ENCODE data around the gene RPL5.

DNA sequence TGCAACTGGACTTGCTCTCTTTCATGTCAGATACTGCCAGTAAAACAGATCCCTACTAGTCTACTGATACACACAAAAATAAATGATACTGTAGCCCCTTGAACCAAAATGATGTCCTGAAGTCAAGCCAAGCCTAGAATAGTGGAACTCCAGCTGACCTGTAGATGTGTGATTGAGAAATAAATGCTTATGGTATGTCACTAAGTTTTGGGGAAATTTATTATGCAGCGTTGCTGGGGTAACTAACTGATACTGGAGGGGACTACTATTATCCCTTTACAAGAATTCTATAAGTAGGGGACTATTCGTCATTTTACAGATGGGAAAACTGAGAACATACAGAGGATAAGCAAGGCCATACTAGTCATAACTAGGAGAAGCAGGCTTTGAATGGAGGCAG, 55.6 kb downstream of the RPL5 start:
- TF ChIP-seq, protein P1, sequence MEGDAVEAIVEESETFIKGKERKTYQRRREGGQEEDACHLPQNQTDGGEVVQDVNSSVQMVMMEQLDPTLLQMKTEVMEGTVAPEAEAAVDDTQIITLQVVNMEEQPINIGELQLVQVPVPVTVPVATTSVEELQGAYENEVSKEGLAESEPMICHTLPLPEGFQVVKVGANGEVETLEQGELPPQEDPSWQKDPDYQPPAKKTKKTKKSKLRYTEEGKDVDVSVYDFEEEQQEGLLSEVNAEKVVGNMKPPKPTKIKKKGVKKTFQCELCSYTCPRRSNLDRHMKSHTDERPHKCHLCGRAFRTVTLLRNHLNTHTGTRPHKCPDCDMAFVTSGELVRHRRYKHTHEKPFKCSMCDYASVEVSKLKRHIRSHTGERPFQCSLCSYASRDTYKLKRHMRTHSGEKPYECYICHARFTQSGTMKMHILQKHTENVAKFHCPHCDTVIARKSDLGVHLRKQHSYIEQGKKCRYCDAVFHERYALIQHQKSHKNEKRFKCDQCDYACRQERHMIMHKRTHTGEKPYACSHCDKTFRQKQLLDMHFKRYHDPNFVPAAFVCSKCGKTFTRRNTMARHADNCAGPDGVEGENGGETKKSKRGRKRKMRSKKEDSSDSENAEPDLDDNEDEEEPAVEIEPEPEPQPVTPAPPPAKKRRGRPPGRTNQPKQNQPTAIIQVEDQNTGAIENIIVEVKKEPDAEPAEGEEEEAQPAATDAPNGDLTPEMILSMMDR (conservative IDR thresholded peaks at IDR 0.05; ENCODE audit: low read depth, low read length) = no peak
- TF ChIP-seq RAD21 (IDR thresholded peaks at IDR 0.05; ENCODE audit: low read length) (no peak), CEBPB (IDR thresholded peaks at IDR 0.05; ENCODE audit: low read depth, low read length) (no peak), POLR2A (IDR thresholded peaks at IDR 0.05; ENCODE audit: low read depth, low read length) (no peak), MXI1 (IDR thresholded peaks at IDR 0.05; ENCODE audit: borderline replicate concordance, low read depth, low read length) (no peak), CHD1 (IDR thresholded peaks at IDR 0.05; ENCODE audit: low read depth, low read length) (no peak), FOS (IDR thresholded peaks at IDR 0.05; ENCODE audit: low read depth, low read length) (no peak), RFX5 (IDR thresholded peaks at IDR 0.05; ENCODE audit: low read depth, low read length) (no peak), NFE2L2 (IDR thresholded peaks at IDR 0.05; ENCODE audit: low read depth, low read length) (no peak), SMC3 (IDR thresholded peaks at IDR 0.05; ENCODE audit: low read depth, low read length) (no peak)
- TF ChIP-seq, protein P2, sequence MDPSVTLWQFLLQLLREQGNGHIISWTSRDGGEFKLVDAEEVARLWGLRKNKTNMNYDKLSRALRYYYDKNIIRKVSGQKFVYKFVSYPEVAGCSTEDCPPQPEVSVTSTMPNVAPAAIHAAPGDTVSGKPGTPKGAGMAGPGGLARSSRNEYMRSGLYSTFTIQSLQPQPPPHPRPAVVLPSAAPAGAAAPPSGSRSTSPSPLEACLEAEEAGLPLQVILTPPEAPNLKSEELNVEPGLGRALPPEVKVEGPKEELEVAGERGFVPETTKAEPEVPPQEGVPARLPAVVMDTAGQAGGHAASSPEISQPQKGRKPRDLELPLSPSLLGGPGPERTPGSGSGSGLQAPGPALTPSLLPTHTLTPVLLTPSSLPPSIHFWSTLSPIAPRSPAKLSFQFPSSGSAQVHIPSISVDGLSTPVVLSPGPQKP (IDR thresholded peaks at IDR 0.05; ENCODE audit: borderline replicate concordance, low read depth, low read length) = no peak

Measured in IMR-90 (cell line).